GM23338 (cell line): ENCODE measurements around the gene OBSL1. TPM values are rescaled to one million over a fixed set of nuclear protein-coding genes. Genes with fewer than 3 reads are reported as not detected.

Source experiments
- ATAC-seq: fragments of 200-7000 bp; cut with Tn5 transposase; 3 replicates; pipeline ENCODE4 v1.9.1; 2020
- DNase-seq: peaks from one replicate; pipeline ENCODE4 v3.0.0-alpha.2; 2015; ENCODE audit warnings: low spot score
- H2AFZ ChIP-seq: fragments of 200-600 bp; sonication (generic); 2 replicates; pipeline ENCODE4 v1.8.0; 2016; ENCODE audit warnings: antibody characterized with exemption, mild to moderate bottlenecking, moderate library complexity
- H3F3A ChIP-seq: fragments of 200-600 bp; sonication (generic); replicated peaks from 2 replicates; pipeline ENCODE4 v1.8.0; 2017; ENCODE audit warnings: antibody characterized with exemption, mixed run types, low read depth
- H3K27ac ChIP-seq: fragments of 200-600 bp; sonication (generic); 2 replicates; pipeline ENCODE4 v1.6.1; 2016; ENCODE audit warnings: low read depth
- H3K27me3 ChIP-seq: fragments of 200-600 bp; sonication (generic); 2 replicates; pipeline ENCODE4 v1.8.0; 2016; ENCODE audit warnings: mild to moderate bottlenecking, mixed run types, moderate library complexity; ENCODE audit not compliant: insufficient read depth
- H3K36me3 ChIP-seq: fragments of 200-600 bp; sonication (generic); 2 replicates; pipeline ENCODE4 v1.8.0; 2016; ENCODE audit warnings: mild to moderate bottlenecking; ENCODE audit not compliant: insufficient read depth
- H3K4me1 ChIP-seq: fragments of 200-600 bp; sonication (generic); 2 replicates; pipeline ENCODE4 v1.8.0; 2016; ENCODE audit warnings: mild to moderate bottlenecking, moderate library complexity; ENCODE audit not compliant: insufficient read depth
- H3K4me2 ChIP-seq: fragments of 200-600 bp; sonication (generic); 2 replicates; pipeline ENCODE4 v1.7.1; 2017; ENCODE audit warnings: mixed run types
- H3K4me3 ChIP-seq: fragments of 200-600 bp; sonication (generic); 2 replicates; pipeline ENCODE4 v1.6.1; 2016; ENCODE audit warnings: mixed run types
- H3K79me2 ChIP-seq: fragments of 200-600 bp; sonication (generic); replicated peaks from 2 replicates; pipeline ENCODE4 v1.8.0; 2017; ENCODE audit warnings: mild to moderate bottlenecking; ENCODE audit not compliant: insufficient read depth
- H3K9me2 ChIP-seq: fragments of 200-600 bp; sonication (generic); 2 replicates; pipeline ENCODE4 v1.8.0; 2017; ENCODE audit not compliant: insufficient read depth
- H4K20me1 ChIP-seq: fragments of 200-600 bp; sonication (generic); replicated peaks from 2 replicates; pipeline ENCODE4 v1.8.0; 2017; ENCODE audit warnings: mild to moderate bottlenecking; ENCODE audit not compliant: insufficient read depth
- H3K27ac Mint-ChIP-seq: 2 replicates; pipeline ENCODE4 v1.8.0; 2020; ENCODE audit warnings: inconsistent platforms, mild to moderate bottlenecking, moderate library complexity, mixed read lengths
- H3K27me3 Mint-ChIP-seq: 3 replicates; pipeline ENCODE4 v1.8.0; 2022; ENCODE audit warnings: low read depth, mild to moderate bottlenecking, moderate library complexity, mixed read lengths, inconsistent platforms; ENCODE audit not compliant: insufficient read depth, poor library complexity
- H3K36me3 Mint-ChIP-seq: 3 replicates; pipeline ENCODE4 v1.8.0; 2021; ENCODE audit warnings: low read depth, mild to moderate bottlenecking, inconsistent platforms, moderate library complexity, mixed read lengths
- H3K4me1 Mint-ChIP-seq: 3 replicates; pipeline ENCODE4 v1.8.0; 2020; ENCODE audit warnings: mild to moderate bottlenecking, inconsistent platforms, mixed read lengths
- H3K4me3 Mint-ChIP-seq: 3 replicates; pipeline ENCODE4 v1.8.0; 2021; ENCODE audit warnings: moderate library complexity, mild to moderate bottlenecking, inconsistent platforms, mixed read lengths
- H3K9me3 Mint-ChIP-seq: 3 replicates; pipeline ENCODE4 v1.8.0; 2020; ENCODE audit warnings: moderate library complexity, mild to moderate bottlenecking, inconsistent platforms, mixed read lengths
- CTCF ChIP-seq, 2 experiments: fragments of 200-600 bp in 1 of 2; sonication (generic) in 1 of 2; conservative IDR thresholded peaks; 2 replicates each; pipeline versions ENCODE4 v1.5.1 to v1.6.1; 2016 to 2017; ENCODE audit warnings: antibody characterized with exemption in 2 of 2, low read depth in 2 of 2, mild to moderate bottlenecking in 2 of 2, moderate library complexity in 1 of 2
- EZH2 ChIP-seq: fragments of 200-600 bp; sonication (generic); IDR thresholded peaks from one replicate; pipeline ENCODE4 v1.8.0; 2017; ENCODE audit warnings: antibody characterized with exemption, mild to moderate bottlenecking, low read depth; ENCODE audit not compliant: unreplicated experiment
- EZH2phosphoT487 ChIP-seq: fragments of 200-600 bp; sonication (generic); IDR thresholded peaks from one replicate; pipeline ENCODE4 v1.8.1; 2018; ENCODE audit warnings: antibody characterized with exemption; ENCODE audit not compliant: unreplicated experiment
- NANOG ChIP-seq: IDR thresholded peaks from 2 replicates; pipeline ENCODE4 v1.6.1; 2016; ENCODE audit warnings: antibody characterized with exemption, borderline replicate concordance
- POLR2AphosphoS5 ChIP-seq: IDR thresholded peaks from 2 replicates; pipeline ENCODE4 v1.6.1; 2016; ENCODE audit warnings: antibody characterized with exemption, low read depth
- REST ChIP-seq: IDR thresholded peaks from one replicate; pipeline ENCODE4 v1.6.1; 2018; ENCODE audit warnings: antibody characterized with exemption; ENCODE audit not compliant: unreplicated experiment
- STAT1 ChIP-seq: IDR thresholded peaks from one replicate; pipeline ENCODE4 v1.6.1; 2016; ENCODE audit warnings: antibody characterized with exemption; ENCODE audit not compliant: unreplicated experiment
- ZNF114 ChIP-seq: fragments of 250-450 bp; sonication (Bioruptor Pico); IDR thresholded peaks from 2 replicates; pipeline ENCODE4 v1.5.0; 2020; ENCODE audit warnings: mild to moderate bottlenecking, moderate library complexity
- ZNF331 ChIP-seq: fragments of 250-450 bp; sonication (Bioruptor Pico); IDR thresholded peaks from 2 replicates; pipeline ENCODE4 v1.5.0; 2020; ENCODE audit warnings: low read depth, mild to moderate bottlenecking, moderate library complexity
- polyA plus RNA-seq: library from polyadenylated mRNA; unstranded; fragments of >200 nt; fragmentation: Nextera tagmentation; extraction: Ambion mirVana; gene quantifications from 2 replicates; pipeline ENCODE4 v1.2.1, GENCODE V29; 2016
- total RNA-seq: library from RNA; depleted of rRNA; stranded (reverse); fragments of >200 nt; shearing (Covaris generic); gene quantifications from 2 replicates; pipeline ENCODE4 v1.2.3, GENCODE V29; 2014

The OBSL1 gene
- total and polyA plus RNA-seq, 2 experiments from 2014 or later: 94.9 to 207 TPM

GRCh38 chr2:219507581-219508443 is 63.5 kb downstream of the OBSL1 start:
- no peak for TF ChIP-seq ZNF114 (CRISPR knock-in tag)
- TF ChIP-seq CTCF (conservative IDR thresholded peaks at IDR 0.05; ENCODE audit: low read depth in 2 of 2): no peak
- no peak for TF ChIP-seq ZNF331
- TF ChIP-seq EZH2phosphoT487: no peak
- peak; percentile 64 for TF ChIP-seq REST
- TF ChIP-seq EZH2: no peak
- no peak for TF ChIP-seq STAT1
- 0 out of 2 replicates have a peak, but pooled peaks have one; percentile 3 for TF ChIP-seq POLR2AphosphoS5
- no peak for TF ChIP-seq NANOG
- peak overlapping the region; percentile 44; the same call in 1 of the 2 replicates for H3K4me3 ChIP-seq
- H4K20me1 ChIP-seq: no peaks in the 10 kb centered on the region
- ATAC-seq: no peak
- Mint-ChIP-seq H3K4me3 (peak overlapping the region; percentile 31; the same call in 2 of the 3 replicates), H3K36me3 (peaks cover 10% of the 10 kb centered on the region), H3K4me1 (peaks cover 74% of the 10 kb centered on the region), H3K9me3 (no peaks in the 10 kb centered on the region), H3K27me3 (peaks cover 40% of the 10 kb centered on the region), H3K27ac (peak overlapping the region; percentile 94)
- H3K27me3 ChIP-seq: peaks cover 24% of the 10 kb centered on the region
- H3F3A ChIP-seq: peaks cover 17% of the 10 kb centered on the region
- no peak for DNase-seq
- no peak overlapping the region for H2AFZ ChIP-seq
- no peaks in the 10 kb centered on the region for H3K9me2 ChIP-seq
- no peaks in the 10 kb centered on the region for H3K79me2 ChIP-seq
- H3K4me2 ChIP-seq: peak overlapping the region; percentile 92
- H3K36me3 ChIP-seq: no peaks in the 10 kb centered on the region
- peak overlapping the region; percentile 96 for H3K27ac ChIP-seq
- H3K4me1 ChIP-seq: peaks cover 58% of the 10 kb centered on the region
